ENCODE results near the gene INO80B.
"Not testable (repeated sequence)": the region's sequence is repeated elsewhere in the genome, so short reads cannot be mapped to it uniquely, and the experiment has no call there.

Gene INO80B

DNA sequence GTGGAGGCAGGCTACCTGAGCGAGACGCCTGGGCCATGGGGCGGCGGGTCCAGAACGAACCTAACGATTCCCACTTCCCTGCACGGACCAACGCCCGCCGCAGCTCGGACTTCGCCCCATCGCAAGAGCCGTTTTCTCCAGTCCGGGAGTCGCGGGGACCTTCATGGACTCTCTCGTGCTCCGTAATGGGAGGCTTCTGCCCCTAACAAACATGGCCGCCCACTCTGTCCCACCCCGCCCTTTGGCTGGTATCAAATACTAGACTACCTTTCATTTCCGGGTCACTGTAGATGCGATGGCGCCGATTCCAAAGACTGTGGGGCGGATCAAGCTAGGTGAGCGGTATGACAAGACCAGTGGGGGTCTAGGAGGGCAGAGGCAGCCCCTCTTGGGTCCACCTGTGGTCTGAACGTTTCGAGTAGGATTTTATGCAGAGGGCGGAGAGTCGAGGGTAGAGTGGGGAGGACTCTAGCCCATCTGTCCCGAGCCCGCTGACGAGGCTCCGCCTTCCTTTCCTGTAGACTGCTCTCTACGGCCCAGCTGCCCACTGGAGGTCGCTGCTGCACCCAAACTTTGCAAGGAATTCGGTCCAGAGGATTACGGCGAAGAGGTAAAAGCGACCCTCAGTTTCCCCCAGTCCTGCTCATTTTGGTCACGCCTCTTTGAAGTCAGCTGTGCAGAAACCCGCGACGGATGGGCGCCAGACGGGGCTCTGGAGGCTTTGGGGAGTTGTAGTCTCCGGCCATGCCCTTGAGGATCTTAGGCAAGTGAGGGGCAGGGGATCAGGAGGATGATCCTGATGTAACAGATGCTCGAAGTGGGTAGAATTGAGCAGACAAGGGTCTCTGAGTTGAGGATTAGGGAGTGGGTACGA, 28.2 kb downstream of the INO80B start, which contains the start of the genes CCDC142 and TTC31:
TSS of gene CCDC142 (minus strand) at position 198 of the 874 bp plus-strand sequence. CDS start at position 37, 161 bp downstream.
TSS of gene TTC31 (plus strand) at position 281 of the 874 bp plus-strand sequence. CDS start at position 296, 15 bp downstream.
- DNase-seq = peak; percentile 99

DNA sequence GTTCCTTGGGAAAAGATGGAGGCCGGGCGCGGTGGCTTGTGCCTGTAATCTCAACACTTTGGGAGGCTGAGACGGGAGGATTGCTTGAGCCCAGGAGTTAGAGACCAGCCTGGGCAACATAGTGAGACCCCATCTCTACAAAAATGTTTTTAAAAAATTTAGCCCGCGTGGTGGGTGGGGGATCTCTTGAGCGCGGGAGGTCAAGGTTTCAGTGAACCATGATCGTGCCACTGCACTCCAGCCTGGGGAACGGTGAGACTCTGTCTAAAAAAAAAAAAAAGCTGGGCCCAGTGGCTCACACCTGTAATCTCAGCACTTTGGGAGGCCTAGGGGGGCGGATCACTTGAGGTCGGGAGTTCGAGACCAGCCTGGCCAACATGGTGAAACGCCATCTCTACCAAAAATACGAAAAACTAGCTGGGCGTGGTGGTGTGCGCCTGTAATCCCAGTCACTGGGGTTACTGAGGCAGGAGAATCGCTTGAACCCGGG, 28.8 kb downstream of the INO80B start:
- not testable (repeated sequence) for DNase-seq

DNA sequence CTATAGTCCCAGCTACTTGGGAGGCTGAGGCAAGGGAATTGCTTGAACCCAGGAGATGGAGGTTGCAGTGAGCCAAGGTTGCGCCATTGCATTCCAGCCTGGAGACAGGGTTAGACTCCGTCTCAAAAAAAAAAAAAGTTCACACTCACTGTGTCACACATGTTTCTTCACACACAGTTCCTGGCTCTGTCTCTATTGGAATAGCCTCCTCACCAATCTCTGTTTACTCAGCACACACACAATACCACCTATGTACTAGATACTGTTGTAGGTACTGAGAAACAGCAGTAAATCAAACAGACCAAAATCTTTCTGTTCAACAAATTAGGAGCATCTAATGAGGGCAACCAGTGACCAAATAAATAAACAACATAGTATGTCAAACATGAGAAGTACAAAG, 31.3 kb downstream of the INO80B start:
- DNase-seq = no peak

DNA sequence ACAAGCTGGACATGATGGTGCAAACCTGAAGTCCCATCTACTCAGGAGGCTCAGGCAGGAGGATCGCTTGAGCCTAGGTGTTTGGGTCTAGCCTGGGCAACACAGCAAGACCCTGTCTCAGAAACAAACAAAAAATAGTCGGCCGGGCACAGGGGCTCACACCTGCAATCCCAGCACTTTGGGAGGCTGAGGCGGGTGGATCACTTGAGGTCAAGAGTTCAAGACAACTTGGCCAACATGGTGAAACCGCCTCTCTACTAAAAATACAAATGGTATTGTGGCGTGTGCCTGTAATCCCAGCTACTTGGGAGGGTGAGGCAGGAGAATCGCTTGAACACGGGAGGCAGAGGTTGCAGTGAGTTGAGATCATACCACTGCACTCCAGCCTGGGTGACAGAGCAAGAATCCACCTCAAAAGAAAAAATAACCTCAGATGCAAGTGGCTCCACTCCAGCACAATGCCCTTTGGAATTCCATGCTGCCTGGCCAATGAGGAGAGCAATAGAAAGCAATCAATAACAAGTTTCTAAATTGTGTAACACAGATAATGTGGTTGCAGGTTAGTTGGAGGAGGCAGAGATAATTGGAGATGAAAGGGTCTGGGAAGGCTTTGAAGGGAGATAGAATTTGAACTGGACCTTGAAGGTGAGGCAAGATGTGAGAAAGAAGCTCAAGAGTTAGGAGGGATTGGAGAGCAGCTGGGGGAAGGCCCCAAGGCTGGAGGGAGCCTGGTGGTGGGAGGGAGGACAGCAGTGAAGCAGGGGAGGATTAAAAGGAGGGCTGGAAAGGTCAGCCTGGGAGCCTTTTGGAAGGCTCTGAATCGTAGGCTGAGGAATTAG, 34.0 kb downstream of the INO80B start:
- DNase-seq = no peak

DNA sequence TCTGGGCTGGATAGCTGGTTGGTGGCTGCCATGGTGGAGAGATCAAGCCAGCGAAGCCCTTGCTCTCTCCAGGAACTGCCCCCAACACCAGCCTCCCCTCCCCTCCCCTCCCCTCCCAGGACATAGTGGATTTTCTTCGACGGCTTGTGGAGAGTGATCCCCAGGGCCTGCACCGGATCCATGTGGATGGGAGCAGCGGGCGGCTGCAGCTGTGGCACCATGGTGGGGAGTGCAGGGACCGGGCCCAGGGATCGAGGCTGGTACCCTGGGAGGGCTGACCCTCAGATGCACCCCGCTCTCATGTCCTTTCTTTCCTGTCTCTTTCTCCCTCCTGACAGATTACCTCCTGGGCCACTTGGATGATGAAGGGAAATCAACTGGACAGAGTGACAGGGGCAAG, 35.0 kb downstream of the INO80B start:
- DNase-seq = no peak

DNA sequence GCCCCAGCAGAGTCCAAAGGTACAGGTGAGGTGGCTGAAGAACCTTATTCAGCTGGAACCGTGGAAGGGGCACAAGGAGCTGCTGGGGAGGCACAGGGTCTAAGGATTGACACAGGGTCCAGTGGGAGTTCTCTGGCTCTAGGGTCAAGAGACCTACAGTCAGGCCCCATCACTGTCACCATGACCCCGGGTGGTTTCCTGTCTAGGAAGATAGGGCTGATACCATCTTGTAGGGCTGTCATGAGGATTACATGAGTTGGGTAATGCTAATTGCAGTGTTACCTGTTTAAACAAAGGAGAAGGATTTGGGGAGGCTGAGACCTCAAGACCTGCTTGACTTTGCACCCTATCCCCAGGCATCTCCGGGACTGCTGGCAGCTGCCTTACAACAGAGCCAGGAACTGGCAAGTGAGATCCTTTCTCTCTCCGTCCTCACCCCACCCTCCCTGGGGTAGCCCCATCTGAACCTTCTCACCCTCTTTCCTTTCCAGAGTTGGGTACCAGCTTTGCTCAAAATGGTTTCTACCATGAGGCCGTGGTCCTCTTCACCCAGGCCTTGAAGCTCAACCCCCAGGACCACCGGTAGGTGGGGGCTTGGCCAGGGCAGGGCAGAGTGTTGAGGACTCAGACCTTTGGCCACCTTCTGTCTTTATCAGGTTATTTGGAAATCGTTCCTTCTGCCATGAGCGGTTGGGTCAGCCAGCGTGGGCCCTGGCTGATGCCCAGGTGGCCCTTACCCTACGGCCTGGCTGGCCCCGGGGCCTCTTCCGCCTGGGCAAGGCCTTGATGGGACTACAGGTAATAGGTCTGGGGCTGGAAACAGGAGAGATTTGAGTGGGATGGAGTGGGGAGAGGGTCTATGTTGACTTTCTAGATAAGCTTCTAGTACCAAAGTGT, 37.0 kb downstream of the INO80B start:
- DNase-seq = no peak

DNA sequence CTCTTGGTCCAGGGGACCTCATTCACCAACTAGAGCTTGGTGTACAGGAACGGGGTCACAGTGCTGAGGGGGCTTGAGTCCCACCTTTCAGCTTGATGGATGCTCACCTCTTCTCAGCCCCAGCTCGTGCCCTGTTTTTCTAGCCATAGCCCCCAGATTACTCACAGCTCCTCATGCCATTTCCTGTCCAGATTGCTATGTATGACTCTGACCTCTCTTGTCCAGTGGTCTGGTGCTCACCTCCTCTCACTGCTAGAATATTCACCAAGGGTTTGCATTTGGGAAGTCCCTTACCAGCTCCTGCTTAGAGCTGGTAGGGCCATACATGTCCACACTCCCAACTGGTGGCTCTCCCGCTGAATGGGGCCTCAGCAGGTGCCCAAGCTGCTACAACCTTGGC, 38.7 kb downstream of the INO80B start:
- no peak for DNase-seq

DNA sequence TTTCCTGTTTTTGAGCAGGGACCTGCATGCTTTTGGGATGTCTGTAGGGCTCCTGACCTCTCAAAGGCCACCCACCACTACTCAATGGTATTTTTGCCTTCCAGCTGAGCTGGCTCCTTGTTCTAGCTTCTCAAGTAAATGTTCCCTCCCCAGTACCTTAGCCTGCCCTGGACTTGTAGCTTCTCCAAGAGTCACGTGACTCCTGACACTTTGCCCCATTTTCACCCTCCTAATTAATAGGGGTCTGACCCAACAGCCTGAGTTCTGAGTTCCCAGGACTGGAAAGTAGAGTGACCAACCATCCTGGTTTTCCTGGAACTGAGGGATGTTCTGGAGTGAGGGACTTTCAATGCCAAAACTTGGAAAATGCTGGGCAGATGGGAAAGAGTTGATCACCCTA, 40.6 kb downstream of the INO80B start:
- no peak for DNase-seq

DNA sequence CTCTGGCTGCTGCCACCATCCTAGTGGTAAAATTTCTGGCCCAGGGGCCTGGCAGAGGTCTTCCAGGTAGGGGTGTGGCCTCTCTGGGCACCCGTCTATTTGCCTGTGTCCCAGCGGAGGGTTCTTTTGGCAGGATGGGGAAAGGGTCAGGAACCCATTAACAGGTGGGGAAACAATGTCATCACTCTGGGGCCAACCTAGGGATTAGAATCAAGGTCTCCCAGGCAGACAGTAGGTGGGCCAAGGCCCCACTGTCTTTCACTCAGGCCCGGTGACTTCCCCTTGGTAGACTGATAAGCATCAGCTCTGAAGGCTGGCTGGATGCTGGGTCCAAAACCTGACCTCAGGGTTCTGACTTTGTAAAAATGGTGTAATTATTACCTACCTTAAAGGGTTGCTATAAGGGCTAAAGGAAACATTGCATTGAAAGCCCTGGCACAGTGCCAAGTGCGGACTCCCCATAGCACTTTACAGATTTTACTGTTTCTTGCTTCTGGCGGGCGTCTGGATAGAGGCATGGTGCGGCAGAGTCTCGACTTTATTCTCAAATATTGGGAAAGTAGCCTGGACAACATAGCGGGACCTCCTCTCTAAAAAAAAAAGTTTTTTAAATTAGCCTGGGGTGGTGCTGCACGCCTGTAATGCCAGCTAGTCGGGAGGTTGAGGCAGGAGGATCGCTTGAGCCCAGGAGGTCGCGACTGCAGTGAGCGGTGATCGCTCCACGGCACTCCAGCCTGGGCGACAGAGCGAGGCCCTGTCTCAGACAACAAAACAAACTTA, 42.3 kb downstream of the INO80B start:
- no peak for DNase-seq

DNA sequence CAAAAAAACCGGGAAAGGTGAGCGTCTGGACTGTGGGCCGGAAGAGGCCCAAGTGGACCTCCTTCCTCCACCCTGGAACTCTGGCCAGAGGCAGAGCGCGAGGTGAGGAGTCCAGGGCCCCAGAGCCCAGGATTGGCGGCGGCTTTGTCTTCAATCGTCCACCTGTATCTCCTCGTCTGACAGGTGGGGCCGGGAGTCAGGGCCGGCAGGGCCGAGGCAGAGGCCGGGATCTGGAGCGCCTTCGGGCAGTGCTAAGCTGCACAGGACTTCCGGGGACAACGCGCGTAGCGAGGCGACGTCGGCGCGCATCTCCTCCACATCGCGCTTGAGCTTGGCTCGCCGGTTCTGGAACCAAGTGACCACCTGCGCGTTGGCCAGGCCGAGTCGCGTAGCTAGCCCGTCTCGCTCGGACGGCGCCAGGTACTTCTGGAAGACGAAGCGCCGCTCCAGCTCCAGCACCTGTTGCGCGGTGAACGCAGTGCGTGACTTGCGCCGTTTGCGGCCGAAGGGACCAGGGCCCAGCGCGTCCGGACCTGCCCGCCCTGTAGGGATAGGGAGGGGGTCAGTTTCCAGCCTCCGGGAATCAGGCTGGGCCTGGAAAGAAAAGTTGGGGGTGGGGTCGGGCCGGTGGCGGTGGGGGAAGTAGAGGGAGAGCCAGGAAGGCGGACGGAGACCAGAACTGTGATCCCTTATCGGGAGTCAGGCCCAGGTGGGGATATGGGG, 43.1 kb downstream of the INO80B start:
- DNase-seq = peak; percentile 56

DNA sequence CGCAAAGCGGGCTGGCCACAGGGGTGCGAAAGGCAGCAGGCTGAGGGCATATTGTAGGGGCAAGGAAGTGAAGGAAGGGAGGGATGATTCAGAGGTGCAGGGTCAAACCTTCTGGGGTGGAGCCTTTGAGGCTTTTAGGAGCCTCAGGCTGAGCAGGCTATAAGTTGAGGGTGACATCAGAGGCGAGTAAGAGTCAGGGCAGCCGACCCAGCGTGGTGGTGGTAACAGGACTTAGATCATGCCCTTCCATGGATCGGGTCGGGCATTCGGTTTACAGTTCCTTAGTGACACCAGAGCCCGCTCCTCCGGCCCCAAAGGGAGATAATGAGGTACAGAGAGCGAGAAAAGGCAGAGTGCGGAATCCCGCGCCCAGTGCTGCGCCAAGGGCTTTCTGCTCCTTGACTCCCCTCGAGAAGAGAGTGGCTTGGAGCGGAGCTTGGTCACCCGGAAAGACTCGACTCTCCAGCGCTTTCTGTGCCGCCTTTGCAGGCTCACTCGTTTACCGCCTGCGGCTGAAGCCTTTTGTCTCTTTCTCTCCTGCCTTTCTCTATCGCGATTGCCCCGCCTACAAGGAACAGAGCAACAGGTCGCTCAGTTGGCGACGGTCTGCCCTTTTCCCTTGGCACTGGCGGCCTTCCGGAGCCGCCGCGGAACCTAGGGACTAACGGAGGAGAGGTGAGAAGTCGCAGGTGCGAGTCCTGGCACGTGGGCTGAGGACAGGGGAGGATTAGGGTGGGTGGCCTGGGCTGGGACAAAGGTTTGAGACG, 43.8 kb downstream of the INO80B start:
- DNase-seq = peak; percentile 66

DNA sequence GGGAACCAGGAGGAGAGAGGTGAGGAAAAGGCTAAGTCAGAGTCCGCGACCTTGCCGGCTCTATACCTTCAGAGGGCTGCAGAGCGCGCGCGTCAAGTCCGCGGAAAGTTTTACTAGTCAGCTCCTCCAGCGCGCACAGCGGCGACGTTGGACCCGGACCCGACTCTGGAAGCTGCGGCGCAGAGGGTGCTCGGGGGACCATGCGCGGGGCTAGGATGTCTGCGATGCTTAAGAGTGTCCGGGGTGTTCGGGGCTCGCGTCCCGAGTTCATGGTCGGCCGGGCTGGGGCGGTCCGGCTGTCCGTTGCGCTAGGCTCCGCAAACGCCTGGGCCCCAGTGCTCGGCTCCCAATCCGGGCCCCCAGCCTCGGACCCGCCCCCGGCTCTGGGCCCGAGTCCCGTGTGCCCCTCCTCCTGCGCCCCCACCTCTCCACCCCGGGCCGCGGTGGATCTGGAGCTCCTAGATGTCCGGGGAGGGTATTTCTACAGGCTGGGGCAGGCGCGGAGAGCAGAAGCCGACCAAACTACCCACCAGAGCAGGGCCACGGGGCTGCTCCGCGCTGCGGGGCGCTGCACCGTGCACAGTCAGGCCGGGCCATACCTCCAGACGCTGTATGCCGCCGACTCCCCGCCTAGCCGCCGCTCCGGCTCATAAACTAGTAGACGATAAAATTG, 44.5 kb downstream of the INO80B start, which contains the start of gene LBX2:
TSS of gene LBX2 (minus strand) at position 337 of the 673 bp plus-strand sequence. CDS start at position 271, 66 bp downstream.
- peak; percentile 68 for DNase-seq

DNA sequence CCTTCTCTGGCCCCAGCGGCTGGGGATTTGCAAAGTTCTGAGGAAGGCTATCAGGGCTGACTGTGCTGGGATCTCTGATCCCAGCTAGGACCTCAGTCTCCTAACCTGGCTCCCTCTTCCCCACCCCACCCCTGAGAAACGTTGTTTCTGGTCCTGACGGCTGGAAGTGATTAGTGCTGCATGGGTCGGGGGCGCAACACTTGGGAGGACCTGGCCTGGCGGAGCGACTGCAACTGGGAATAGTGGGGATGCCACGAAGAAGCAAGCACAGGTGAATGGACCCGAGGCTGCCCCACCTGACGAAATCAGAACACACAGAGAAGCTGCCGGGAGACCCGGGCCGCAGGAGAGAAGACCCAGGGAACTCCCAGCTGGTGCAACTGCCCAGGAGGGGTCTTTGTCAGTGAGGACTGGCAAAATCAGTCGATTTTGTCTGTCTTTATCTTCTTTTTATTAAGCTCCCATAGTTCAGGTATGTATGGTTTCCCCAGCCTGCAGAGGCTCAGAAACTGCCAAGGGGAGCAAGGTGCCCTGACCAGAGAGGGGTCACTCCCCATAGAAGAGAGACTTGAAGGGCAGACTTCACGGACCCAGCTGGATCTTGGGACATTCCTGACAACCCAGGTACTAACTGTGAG, 45.2 kb downstream of the INO80B start:
- DNase-seq = no peak

DNA sequence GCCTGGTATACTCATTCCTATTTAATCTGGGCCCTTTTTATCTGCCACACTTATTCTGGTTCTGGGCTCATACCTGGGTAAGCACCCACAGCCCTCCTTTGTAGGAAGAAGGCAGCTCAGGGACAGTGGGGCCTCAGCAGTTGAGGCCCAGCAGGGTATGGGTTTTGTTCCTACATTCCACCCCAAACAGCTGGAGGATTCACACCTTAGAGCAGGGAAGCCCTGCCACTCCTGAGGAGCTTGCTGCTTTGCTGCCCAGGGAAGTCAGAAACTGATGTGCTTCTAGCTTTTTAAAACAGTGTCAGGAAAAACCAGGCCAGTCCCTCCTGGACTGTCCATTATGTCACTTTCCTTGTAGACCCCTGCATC, 45.7 kb downstream of the INO80B start:
- no peak for DNase-seq

DNA sequence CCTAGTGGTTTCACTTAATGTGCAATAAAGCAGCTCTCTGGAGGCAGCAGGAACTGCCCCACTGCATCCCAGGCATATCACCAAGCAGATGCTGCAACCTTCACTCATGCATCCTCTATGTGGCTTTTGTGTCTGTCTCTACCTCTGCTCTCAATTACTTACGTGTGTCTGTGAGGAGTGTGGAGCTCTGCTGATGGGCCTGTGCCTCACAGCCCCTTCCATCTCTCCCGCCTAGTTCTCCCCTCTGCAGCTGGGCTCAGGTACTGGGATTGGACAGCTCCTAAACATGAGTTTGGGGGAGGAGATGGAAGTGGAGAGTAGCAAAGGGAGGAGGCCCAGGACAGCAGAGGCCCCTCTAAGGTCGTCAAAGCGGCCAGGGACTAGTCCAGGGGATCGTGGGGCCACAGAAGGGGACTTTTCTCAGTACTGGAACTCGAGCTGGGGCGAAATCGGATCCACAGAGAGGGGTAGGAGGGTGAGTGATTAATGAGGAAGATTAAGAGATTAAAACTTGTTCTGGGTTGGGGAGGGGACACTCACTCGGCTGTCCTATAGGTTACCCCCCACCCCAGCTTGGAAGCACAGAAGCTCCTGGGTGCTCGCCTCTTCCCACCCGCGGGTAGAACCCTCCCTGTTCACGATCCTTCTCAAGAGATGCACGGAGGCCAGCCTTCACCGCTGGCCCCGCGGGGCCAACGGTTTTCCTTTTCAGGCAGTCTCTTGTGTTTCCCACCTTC, 46.6 kb downstream of the INO80B start:
- no peak for DNase-seq

DNA sequence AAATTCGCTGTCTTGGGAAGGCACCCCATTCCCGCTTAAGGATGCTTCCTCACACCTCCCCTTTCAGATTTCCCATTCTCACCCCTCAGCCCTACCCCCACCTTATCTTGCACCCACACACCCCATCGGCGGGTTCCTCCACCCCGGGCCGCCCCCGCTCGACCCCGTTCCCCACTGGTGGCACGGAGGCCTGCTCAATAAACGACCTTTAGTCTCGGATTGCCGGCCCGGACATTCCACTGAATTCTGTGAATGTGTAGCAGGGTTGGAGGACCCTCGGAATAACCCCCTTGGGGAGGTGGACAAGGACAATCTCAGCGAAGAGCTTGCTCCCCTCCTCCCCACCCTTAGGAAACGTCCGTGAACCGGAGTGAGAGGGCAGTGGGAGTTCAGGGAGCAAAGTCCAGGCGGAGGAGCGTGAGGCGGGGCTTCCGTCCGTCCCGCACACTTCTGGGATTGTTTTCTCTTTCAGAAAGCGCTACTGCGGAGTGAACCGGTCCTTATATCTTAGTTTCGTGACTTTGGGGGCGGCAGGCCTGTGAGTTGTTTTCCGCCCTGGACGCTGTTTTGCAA, 47.3 kb downstream of the INO80B start:
- no peak for DNase-seq

DNA sequence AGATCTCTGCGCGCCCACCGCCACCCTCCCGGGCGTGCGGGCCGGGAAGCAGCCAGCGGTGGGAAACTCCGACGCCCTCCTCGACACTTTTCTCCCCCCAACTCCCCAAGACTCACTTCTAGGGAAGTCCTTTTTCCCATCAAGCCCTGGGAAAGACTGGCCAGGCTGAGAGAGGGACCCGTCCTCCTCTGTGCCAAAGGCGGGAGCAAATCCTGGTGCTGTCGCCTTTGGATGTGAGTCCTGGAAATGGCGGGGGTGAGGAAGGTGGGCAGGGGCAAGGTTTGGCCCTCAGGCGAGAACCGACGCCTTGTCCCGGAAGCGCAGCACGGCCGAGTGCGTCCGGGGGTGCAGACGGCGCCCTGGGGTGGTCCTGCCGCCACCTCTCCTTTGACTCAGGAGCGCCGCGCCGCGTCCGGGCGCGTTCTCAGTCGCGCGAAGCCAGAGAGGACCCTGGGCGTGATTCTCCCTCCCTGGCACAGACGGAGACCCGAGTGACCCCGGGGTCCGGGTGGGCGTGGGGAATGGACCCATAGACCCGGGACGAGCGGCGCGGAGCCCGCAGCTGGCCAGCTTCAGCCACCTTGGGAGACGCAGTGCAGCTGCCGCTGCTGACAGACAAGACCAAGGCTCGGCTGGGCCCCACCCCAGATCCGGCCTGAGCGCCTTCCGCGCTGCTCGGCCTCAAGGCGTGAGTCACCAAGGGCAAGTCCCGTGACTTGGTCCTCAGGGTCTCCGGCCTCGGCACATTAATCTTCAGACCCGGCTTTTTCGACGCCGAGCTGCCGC, 48.0 kb downstream of the INO80B start:
- peak; percentile 90 for DNase-seq

Data from hematopoietic multipotent progenitor cell treated with erythropoietin and hydrocortisone succinate and interleukin-3 and kit ligand, for 4 days (in vitro differentiated cells).